ENCODE measurements around the gene TJP3. TPM values are rescaled to one million over a fixed set of nuclear protein-coding genes. Genes with fewer than 3 reads are reported as not detected.

TJP3 gene
- total RNA-seq, 4 donors from 2014 or later = 0.60 to 1.2 (median 0.88) TPM; not detected in 1

DNA sequence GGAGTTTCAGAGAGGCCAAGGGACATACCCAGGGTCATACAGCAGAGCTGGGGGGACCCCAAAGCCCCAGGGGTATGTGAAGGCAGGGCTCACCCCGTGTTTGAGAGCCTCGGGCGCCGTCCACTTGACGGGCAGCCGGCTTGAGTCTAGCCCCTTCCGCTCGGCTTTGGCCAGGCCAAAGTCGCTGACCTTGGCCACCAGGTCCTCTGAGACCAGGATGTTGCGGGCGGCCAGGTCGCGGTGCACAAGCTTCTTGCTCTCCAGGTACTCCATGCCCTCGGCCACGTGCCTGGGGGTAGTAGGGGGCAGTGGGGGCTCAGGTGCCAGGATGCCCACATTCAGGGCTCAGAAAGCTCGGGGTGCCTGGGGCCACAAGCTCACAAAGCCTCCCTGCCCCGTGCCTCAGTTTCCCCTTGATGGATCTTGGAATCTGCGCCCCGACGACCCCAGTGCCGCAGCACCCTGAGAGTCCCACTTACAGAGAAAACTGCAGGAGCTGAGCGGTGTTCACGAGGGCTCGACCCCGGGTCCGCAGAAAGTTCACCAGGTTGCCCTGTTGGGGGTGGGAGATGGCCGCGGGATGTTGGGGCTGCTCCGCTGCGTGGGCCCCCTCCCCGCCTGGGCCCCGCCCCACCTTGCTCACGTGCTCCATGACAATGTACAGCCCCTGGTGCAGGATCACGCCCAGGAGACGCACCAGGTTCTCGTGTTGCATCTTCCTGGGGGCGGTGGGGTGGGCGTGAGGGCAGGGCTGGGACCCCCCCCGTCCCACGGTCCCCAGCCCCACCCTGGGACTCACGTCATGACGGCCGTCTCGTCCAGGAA is 70.9 kb downstream of the TJP3 start:
- TF ChIP-seq, protein P1, sequence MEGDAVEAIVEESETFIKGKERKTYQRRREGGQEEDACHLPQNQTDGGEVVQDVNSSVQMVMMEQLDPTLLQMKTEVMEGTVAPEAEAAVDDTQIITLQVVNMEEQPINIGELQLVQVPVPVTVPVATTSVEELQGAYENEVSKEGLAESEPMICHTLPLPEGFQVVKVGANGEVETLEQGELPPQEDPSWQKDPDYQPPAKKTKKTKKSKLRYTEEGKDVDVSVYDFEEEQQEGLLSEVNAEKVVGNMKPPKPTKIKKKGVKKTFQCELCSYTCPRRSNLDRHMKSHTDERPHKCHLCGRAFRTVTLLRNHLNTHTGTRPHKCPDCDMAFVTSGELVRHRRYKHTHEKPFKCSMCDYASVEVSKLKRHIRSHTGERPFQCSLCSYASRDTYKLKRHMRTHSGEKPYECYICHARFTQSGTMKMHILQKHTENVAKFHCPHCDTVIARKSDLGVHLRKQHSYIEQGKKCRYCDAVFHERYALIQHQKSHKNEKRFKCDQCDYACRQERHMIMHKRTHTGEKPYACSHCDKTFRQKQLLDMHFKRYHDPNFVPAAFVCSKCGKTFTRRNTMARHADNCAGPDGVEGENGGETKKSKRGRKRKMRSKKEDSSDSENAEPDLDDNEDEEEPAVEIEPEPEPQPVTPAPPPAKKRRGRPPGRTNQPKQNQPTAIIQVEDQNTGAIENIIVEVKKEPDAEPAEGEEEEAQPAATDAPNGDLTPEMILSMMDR (IDR thresholded peaks at IDR 0.05) = no peak
- DNase-seq (ENCODE audit: low spot score) (no peak), ATAC-seq (ENCODE audit: low FRiP score) (no peak)

DNA sequence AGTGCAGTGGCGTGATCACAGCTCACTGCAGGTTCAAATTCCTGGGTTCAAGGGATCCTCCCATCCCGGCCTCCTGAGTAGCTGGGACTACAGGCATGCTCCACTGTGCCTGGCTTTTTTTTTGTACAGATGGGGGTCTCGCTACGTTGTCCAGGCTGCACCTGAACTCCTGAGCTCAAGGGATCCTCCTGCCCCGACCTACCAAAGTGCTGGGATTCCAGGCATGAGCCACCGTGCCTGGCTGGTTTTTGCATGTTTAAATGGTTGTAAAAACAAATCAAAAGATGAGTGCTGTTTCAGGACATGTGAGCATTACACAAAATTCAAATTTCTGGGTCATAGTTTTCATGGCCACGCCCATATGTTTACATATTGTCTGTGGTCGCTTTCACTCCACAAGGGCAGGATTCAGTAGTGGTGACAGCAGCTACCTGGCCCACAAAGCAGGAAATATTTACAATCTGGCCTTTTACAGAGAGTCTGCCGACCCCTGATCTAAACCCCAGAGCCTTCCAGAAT is 72.7 kb downstream of the TJP3 start:
- DNase-seq (ENCODE audit: low spot score) (no peak), ATAC-seq (ENCODE audit: low FRiP score) (no peak)
- TF ChIP-seq, protein P1 (IDR thresholded peaks at IDR 0.05) = no peak

DNA sequence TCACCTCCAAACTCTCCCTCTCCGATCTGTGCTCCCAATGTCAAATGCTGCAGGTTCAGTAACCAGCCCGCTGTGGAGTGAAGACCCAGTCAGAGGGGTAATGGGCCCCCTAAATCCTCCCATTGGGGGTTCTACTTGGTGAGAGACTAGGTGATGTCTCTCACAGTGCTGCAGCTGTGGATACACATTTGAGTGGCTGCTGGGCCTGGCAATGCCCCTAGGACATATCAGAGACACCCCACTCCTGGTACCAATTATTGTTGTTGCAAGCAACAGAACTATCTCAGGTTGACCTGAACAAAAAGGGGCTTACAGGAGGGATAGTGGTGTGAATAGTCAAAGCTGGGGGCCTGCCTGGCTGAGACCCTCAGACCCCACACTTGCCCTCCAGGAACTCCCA is 73.4 kb downstream of the TJP3 start:
- no peak for ATAC-seq (ENCODE audit: low FRiP score)
- TF ChIP-seq, protein P1 (IDR thresholded peaks at IDR 0.05) = no peak

DNA sequence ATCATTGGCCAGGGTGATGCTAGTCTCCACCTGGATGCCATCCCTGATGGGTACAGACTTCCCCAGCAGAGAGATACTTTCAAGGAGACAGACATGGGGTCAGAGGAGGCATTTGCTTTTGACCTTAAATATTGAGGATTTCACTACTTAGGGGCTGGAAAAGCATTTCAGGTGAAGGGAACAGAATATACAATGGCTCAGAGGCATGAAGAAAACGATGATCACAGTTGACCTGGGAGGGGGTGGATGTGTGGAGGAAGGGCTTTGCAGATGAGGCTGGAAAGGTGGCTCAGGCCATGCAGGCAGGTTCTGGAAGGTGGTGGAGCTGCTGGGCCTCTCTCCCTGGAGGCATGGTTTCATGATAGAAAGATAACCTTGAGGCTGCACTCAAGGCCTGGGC is 74.1 kb downstream of the TJP3 start:
- no peak for ATAC-seq (ENCODE audit: low FRiP score)
- TF ChIP-seq, protein P1 (IDR thresholded peaks at IDR 0.05) = no peak
- DNase-seq (ENCODE audit: low spot score) = no peak

More for the DNA sequence above, 73.4 kb downstream of the TJP3 start:
- DNase-seq (ENCODE audit: low spot score) = no peak

DNA sequence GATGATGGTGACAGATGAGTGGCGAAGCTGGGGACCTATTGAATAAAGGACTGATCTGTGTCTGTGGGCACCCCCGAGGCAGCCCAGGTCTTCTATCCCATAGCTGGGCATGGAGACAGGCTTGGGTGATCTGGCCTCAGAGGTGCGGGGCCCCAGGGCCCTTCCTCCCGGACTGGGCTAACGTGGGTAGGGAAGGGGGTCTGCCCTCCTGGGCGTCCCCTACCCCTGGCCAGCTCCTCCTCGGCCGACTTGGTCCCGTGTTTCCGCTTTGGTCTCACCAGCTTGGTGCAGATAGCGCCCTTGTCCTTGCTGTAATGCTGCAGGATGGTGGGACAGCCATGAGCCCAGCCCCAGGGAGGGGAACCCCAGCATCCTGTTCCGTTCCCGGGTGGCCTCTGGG is 74.7 kb downstream of the TJP3 start:
- TF ChIP-seq, protein P1 (IDR thresholded peaks at IDR 0.05) = no peak
- no peak for ATAC-seq (ENCODE audit: low FRiP score)

DNA sequence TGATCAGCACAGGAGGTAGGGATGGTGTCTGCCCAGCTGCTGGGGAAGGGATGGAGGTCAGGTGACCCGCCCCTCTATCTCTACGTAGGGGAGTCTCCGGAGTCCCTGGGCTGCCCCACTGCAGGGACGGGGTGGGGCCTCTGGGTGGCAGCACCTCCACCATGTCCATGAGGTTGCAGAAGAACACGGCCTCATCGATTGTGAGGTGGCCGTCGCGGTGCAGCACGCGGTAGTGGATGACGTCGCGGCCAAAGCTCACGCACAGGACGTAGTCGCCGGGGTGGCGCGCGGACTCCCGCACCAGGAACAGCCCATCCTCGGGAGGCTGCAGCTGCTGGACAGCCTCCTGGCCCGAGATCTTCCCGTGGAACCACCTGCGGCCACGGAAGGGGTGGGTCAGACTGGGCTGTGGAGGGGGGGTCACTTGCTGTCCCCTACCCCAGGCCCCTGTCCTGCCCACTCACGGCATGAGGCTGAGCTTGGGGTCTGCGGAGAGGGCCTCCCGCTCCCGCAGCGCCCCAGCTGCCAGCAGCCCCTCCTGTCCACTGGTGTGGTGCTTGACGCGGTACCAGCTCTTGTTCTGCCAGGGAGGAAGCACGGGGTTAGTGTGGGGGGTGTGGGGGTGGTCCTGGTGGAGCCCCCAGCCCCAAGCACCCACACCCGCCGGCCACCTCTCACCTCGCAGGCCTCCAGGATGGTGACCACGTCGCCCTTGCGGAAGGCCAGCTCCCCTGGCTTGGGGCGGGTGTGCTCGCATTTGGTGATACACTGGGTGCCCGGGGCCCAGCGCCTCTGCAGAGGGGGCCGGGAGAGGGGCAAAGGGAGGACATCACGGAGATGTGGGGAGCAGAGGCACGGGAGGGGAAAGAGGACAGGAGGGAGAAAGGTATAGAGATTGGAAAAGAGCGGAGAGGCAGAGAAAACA is 75.7 kb downstream of the TJP3 start:
- ATAC-seq (ENCODE audit: low FRiP score) (no peak), DNase-seq (ENCODE audit: low spot score) (no peak)
- TF ChIP-seq, protein P1 (IDR thresholded peaks at IDR 0.05) = no peak

More for the DNA sequence above, 74.7 kb downstream of the TJP3 start:
- no peak for DNase-seq (ENCODE audit: low spot score)

Data from omental fat pad (tissue), 4 donors.